Body of pancreas (tissue), 4 donors: ENCODE results near the gene SLC25A13. TPM values are rescaled to one million over a fixed set of nuclear protein-coding genes. Genes with fewer than 3 reads are reported as not detected.

ENCODE experiments used
- ATAC-seq: fragments of 150-250 bp; one replicate; pipeline ENCODE4 v1.9.1; 2016
- DNase-seq, 4 donors: peaks; one replicate each; pipeline ENCODE4 v3.0.0-alpha.2; 2019
- H3K27ac ChIP-seq, 4 donors: fragments of 200-600 bp; sonication (generic); 1 replicate in 3 of 4; 2 replicates in 1 of 4; pipeline versions ENCODE4 v1.5.1 to v1.6.1; 2016 to 2019; ENCODE audit warnings: mild to moderate bottlenecking in 1 of 4, mixed read lengths in 1 of 4, moderate library complexity in 1 of 4
- H3K27me3 ChIP-seq, 2 donors: fragments of 200-600 bp; sonication (generic); one replicate each; pipeline ENCODE4 v1.6.0; 2016; ENCODE audit warnings: mild to moderate bottlenecking in 1 of 2
- H3K36me3 ChIP-seq, 2 donors: fragments of 200-600 bp; sonication (generic); replicated peaks in 1 of 2; 2 replicates each; pipeline ENCODE4 v1.5.1; 2016; ENCODE audit warnings: low read depth in 2 of 2; ENCODE audit not compliant: insufficient read depth in 1 of 2
- H3K4me1 ChIP-seq: fragments of 200-600 bp; sonication (generic); one replicate; pipeline ENCODE4 v1.6.0; 2016
- H3K4me3 ChIP-seq, 2 donors: fragments of 200-600 bp; sonication (generic); 1 replicate in 1 of 2; 2 replicates in 1 of 2; pipeline ENCODE4 v1.5.1; 2016 to 2019
- H3K9me3 ChIP-seq, 3 donors: fragments of 200-600 bp; sonication (generic); 1 replicate in 2 of 3; 2 replicates in 1 of 3; pipeline ENCODE4 v1.5.1; 2016
- POLR2A ChIP-seq, 3 donors: fragments of 450-650 bp; IDR thresholded peaks; one replicate each; pipeline ENCODE4 v1.6.1; 2016; ENCODE audit warnings: antibody characterized with exemption in 3 of 3, mild to moderate bottlenecking in 2 of 3
- WGBS, 2 donors: methylation state at CpG; one replicate each; pipeline ENCODE4 v1.1.5; 2017; 5-methylcytosine and 5-hydroxymethylcytosine counted together
- intact Hi-C: fragments of 100-400 bp; cut with DNase I; formaldehyde crosslinking; loops from one replicate; pipeline ENCODE4 v1.15.1; 2023
- total RNA-seq, 2 donors: library from RNA; depleted of rRNA; stranded (reverse); fragments of >200 nt; gene quantifications; one replicate each; pipeline ENCODE4 v1.1.0, GENCODE V29; 2016
- TF ChIP-seq, protein P1 (sequence below), 7 experiments: fragments of 450-650 bp in 4 of 7; fragments of 200-600 bp in 3 of 7; sonication (generic) in 3 of 7; IDR thresholded peaks; one replicate each; pipeline ENCODE4 v1.5.1; 2016 to 2019; ENCODE audit warnings: antibody characterized with exemption in 7 of 7

Gene SLC25A13
- total RNA-seq, 2 donors from 2014 or later, result 9.6 to 20.1 TPM

DNA sequence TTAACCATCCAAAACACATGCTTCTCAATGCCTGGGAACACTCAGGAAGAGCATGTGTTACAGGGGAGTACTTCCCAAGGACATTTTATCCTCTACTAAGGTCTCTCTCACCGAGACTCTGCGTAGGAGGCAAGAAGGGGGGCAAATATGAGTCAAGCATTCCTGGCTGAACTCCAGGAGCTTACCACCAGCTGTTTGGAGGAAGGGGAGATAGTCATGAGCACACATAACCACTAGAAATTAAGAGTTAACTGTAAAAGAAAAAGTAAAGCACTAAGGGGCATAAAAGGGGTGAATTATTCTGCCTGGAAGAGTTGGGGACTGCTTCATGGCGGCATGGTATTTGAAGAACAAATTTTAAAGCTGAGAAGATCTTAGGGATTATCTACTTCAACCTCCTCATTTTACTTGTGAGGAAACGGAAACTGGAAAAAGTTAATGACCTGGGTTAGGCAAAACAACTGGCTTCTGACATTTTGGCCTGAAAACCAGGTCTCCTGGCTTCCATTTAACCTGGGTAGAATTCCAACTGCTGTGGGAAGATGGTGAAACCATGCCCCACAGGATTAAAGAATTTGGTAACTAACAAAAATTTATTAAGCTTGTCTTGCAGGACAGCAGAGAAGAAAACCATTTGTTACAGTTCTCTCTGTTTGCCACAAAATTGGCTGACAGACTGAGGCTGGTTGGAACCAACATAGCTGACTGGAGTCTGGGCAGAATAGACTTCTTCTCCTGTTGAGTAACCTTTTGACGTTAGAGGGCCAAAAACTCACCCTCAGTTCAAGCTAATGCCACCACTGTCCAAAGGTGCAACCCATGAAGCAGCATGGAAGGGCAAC lies 85.5 kb downstream of the SLC25A13 start:
- Histone ChIP-seq H3K4me1 (peaks cover 6% of the 10 kb centered on the region), H3K27ac (no peak overlapping the region), H3K36me3 (no peaks in the 10 kb centered on the region), H3K9me3 (no peaks in the 10 kb centered on the region), H3K27me3 (no peaks in the 10 kb centered on the region), H3K4me3 (no peak overlapping the region)
- DNase-seq, result peak in 3 of 4 donors; percentile 23 to 47 (median 30)
- ATAC-seq, result peak; percentile 40
- TF ChIP-seq POLR2A (IDR thresholded peaks at IDR 0.05), result no peak
- TF ChIP-seq, protein P1, sequence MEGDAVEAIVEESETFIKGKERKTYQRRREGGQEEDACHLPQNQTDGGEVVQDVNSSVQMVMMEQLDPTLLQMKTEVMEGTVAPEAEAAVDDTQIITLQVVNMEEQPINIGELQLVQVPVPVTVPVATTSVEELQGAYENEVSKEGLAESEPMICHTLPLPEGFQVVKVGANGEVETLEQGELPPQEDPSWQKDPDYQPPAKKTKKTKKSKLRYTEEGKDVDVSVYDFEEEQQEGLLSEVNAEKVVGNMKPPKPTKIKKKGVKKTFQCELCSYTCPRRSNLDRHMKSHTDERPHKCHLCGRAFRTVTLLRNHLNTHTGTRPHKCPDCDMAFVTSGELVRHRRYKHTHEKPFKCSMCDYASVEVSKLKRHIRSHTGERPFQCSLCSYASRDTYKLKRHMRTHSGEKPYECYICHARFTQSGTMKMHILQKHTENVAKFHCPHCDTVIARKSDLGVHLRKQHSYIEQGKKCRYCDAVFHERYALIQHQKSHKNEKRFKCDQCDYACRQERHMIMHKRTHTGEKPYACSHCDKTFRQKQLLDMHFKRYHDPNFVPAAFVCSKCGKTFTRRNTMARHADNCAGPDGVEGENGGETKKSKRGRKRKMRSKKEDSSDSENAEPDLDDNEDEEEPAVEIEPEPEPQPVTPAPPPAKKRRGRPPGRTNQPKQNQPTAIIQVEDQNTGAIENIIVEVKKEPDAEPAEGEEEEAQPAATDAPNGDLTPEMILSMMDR (IDR thresholded peaks at IDR 0.05), result no peak
- WGBS, 2 donors, result 57 to 61% methylated on average over 5 of the region's 5 CpGs
- intact Hi-C loops, result no loop called here

DNA sequence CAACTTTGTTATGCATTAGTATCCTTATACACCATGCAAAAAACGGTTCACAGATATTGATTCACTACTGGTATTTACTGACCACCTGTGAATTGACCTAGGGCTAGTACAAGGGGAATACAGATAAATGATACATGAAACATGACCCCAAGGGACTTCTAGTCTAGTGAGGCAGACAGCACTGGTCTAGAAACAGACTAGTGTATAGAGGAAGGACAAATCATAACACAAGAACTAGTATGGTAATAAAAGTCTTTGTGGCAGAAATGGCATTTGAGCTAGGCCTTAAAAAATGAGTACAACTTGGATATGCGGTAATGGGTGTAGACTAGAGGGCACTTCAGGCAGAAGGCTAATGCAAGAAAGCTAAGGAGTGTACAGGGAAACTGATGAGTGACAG lies 86.6 kb downstream of the SLC25A13 start:
- ATAC-seq (no peak), DNase-seq (no peak)
- 51 to 62% methylated on average over 2 of the region's 2 CpGs for WGBS, 2 donors
- Histone ChIP-seq H3K27ac (no peak overlapping the region), H3K4me1 (peaks cover 6% of the 10 kb centered on the region), H3K4me3 (no peak overlapping the region), H3K36me3 (no peaks in the 10 kb centered on the region), H3K9me3 (no peaks in the 10 kb centered on the region), H3K27me3 (no peaks in the 10 kb centered on the region)
- intact Hi-C loops, result no loop called here
- TF ChIP-seq, protein P1 (IDR thresholded peaks at IDR 0.05), result no peak
- no peak for TF ChIP-seq POLR2A (IDR thresholded peaks at IDR 0.05)

DNA sequence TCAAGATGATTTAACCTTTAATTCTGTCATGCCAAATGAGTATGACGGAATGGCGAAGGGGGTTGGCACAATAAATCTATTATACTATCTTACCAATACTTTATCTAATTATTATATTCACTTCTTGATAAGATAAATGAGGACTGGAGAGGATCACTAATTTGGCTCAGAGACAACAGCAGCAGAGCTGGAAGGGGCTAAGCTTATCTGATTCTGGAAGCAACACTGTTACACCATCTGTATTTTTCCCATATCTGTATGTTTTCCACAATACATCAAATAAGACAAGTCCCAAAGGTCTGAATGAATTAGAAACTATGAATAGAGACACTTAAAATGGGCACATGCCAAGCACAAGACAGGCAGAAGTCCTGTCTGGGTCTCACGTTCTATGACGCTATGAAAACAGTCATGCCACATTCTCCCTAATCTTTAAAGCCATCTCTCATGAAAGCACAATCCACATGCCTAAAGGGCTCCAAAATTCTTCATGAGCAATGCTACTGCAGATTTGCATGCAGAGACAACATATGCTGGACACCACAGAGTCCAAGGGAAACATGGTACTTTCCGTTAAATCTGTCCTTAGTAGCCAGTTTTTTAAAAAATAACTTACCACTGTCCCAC lies 88.3 kb downstream of the SLC25A13 start:
- H3K27ac ChIP-seq, result no peak overlapping the region
- H3K9me3 ChIP-seq, result no peaks in the 10 kb centered on the region
- no peak for DNase-seq
- H3K4me3 ChIP-seq, result no peak overlapping the region
- intact Hi-C loops, result no loop called here
- no peaks in the 10 kb centered on the region for H3K36me3 ChIP-seq
- no peak for ATAC-seq
- H3K27me3 ChIP-seq, result no peaks in the 10 kb centered on the region
- peaks cover 6% of the 10 kb centered on the region for H3K4me1 ChIP-seq
- 95 to 96% methylated on average over 5 of the region's 5 CpGs for WGBS, 2 donors
- TF ChIP-seq, protein P1 (IDR thresholded peaks at IDR 0.05), result no peak
- no peak for TF ChIP-seq POLR2A (IDR thresholded peaks at IDR 0.05)

DNA sequence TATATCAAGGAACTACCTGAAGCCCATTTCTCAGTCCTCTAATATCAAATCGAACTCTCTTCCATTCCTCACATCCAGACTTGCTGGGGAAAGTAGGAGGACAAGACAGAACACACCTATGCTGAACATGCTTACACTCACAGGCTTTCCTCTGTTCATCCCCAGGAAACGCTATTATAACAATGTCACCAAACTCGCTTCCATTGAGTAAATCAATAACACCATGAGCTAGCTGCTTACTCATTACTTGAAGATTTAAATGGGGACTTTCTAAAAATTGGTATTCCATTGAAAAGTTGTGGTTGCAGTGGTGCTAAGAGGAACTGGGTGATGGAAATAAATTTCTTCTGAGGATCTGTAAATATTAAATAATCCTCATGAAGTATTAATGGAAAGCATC lies 88.8 kb downstream of the SLC25A13 start:
- H3K4me1 ChIP-seq, result peaks cover 6% of the 10 kb centered on the region
- H3K27me3 ChIP-seq, result no peaks in the 10 kb centered on the region
- H3K4me3 ChIP-seq, result no peak overlapping the region
- TF ChIP-seq POLR2A (IDR thresholded peaks at IDR 0.05), result no peak
- TF ChIP-seq, protein P1 (IDR thresholded peaks at IDR 0.05), result no peak
- ATAC-seq (no peak), DNase-seq (no peak)
- H3K36me3 ChIP-seq, result no peaks in the 10 kb centered on the region
- H3K9me3 ChIP-seq, result no peaks in the 10 kb centered on the region
- WGBS, 2 donors, result 73 to 82% methylated on average over 3 of the region's 3 CpGs
- intact Hi-C loops, result no loop called here
- H3K27ac ChIP-seq, result no peak overlapping the region
